Liver (tissue), 3 donors: Measurements from ENCODE around the gene EMC1.

Source experiments
- CTCF ChIP-seq: fragments of 150-350 bp; IDR thresholded peaks from 2 replicates; pipeline ENCODE4 v1.5.1; 2017; ENCODE audit warnings: improper control_type of control experiment, low read depth, low read length; ENCODE audit not compliant: missing input control
- GABPA ChIP-seq, 2 donors: IDR thresholded peaks in 1 of 2; conservative IDR thresholded peaks in 1 of 2; 2 replicates each; pipeline ENCODE4 v1.6.1; 2016; ENCODE audit warnings: antibody characterized with exemption in 2 of 2, mild to moderate bottlenecking in 1 of 2, moderate library complexity in 1 of 2
- MAX ChIP-seq: IDR thresholded peaks from 2 replicates; pipeline ENCODE4 v1.6.1; 2016; ENCODE audit warnings: antibody characterized with exemption
- REST ChIP-seq: IDR thresholded peaks from 2 replicates; pipeline ENCODE4 v1.6.1; 2016; ENCODE audit warnings: antibody characterized with exemption, mild to moderate bottlenecking
- RXRA ChIP-seq, 2 donors: IDR thresholded peaks; 2 replicates each; pipeline ENCODE4 v1.6.1; 2017 to 2018; ENCODE audit warnings: antibody characterized with exemption in 2 of 2, mild to moderate bottlenecking in 1 of 2
- TAF1 ChIP-seq: conservative IDR thresholded peaks from 2 replicates; pipeline ENCODE4 v1.6.1; 2016; ENCODE audit warnings: antibody characterized with exemption, mild to moderate bottlenecking
- ZBTB33 ChIP-seq: IDR thresholded peaks from 2 replicates; pipeline ENCODE4 v1.6.1; 2016; ENCODE audit warnings: antibody characterized with exemption
- donor health status: healthy.
- donor health status: healthy.

- TF ChIP-seq CTCF = no peak
- TF ChIP-seq ZBTB33 = no peak
- no peak for TF ChIP-seq MAX
- TF ChIP-seq TAF1 = no peak
- no peak for TF ChIP-seq RXRA (IDR thresholded peaks at IDR 0.05)
- no peak for TF ChIP-seq GABPA (IDR thresholded peaks at IDR 0.05 in 1 of 2, conservative IDR thresholded peaks at IDR 0.05 in 1 of 2)
- TF ChIP-seq REST = no peak
Observed at GRCh38 chr1:19196331-19196730, 55.0 kb downstream of the EMC1 start.
